AG08396 (cell line): ENCODE data around the gene NKX1-1.
"Not testable (repeated sequence)": the region's sequence is repeated elsewhere in the genome, so short reads cannot be mapped to it uniquely, and the experiment has no call there.

Experiments used
- DNase-seq: peaks from one replicate; pipeline ENCODE4 v3.0.0; 2012; ENCODE audit warnings: low spot score, mixed read lengths

NKX1-1 gene

GRCh38 chr4:1406394-1406980, at the start of gene NKX1-1:
Gene NKX1-1, minus strand, starts transcription at chr4:1406442. Its CDS starts 0 bp downstream, at chr4:1406442.
- no peak for DNase-seq

- no peak for DNase-seq
Observed at GRCh38 chr4:1453731-1454130, 47.5 kb upstream of the NKX1-1 start.

GRCh38 chr4:1452431-1453051, 46.3 kb upstream of the NKX1-1 start:
- DNase-seq: no peak

GRCh38 chr4:1451752-1452122, 45.5 kb upstream of the NKX1-1 start:
- no peak for DNase-seq

- no peak for DNase-seq
Observed at GRCh38 chr4:1451106-1451751, 45.0 kb upstream of the NKX1-1 start.

- DNase-seq: no peak
Observed at GRCh38 chr4:1449833-1450741, 43.8 kb upstream of the NKX1-1 start.

- DNase-seq: no peak
Observed at GRCh38 chr4:1449475-1449832, 43.2 kb upstream of the NKX1-1 start.

GRCh38 chr4:1448589-1449420, 42.6 kb upstream of the NKX1-1 start:
- DNase-seq: no peak

GRCh38 chr4:1447676-1448588, 41.7 kb upstream of the NKX1-1 start:
- no peak for DNase-seq

- DNase-seq: peak; percentile 3
Observed at GRCh38 chr4:1446502-1447386, 40.5 kb upstream of the NKX1-1 start.

- peak; percentile 3 for DNase-seq
Observed at GRCh38 chr4:1445716-1446445, 39.6 kb upstream of the NKX1-1 start.

GRCh38 chr4:1443688-1444172, 37.5 kb upstream of the NKX1-1 start:
- not testable (repeated sequence) for DNase-seq

- DNase-seq: no peak
Observed at GRCh38 chr4:1427010-1427409, 20.8 kb upstream of the NKX1-1 start.

GRCh38 chr4:1421657-1422056, 15.4 kb upstream of the NKX1-1 start:
- no peak for DNase-seq

GRCh38 chr4:1419708-1420107, 13.5 kb upstream of the NKX1-1 start:
- DNase-seq: no peak

GRCh38 chr4:1418494-1419285, 12.4 kb upstream of the NKX1-1 start:
- no peak for DNase-seq

- no peak for DNase-seq
Observed at GRCh38 chr4:1417522-1418390, 11.5 kb upstream of the NKX1-1 start.
